GM23338 (cell line): Measurements from ENCODE around the gene CEBPE. TPM values are rescaled to one million over a fixed set of nuclear protein-coding genes. Genes with fewer than 3 reads are reported as not detected.

ENCODE experiments used
- ATAC-seq: fragments of 200-7000 bp; cut with Tn5 transposase; 3 replicates; pipeline ENCODE4 v1.9.1; 2020
- DNase-seq: peaks from one replicate; pipeline ENCODE4 v3.0.0-alpha.2; 2015; ENCODE audit warnings: low spot score
- H2AFZ ChIP-seq: fragments of 200-600 bp; sonication (generic); 2 replicates; pipeline ENCODE4 v1.8.0; 2016; ENCODE audit warnings: antibody characterized with exemption, mild to moderate bottlenecking, moderate library complexity
- H3F3A ChIP-seq: fragments of 200-600 bp; sonication (generic); replicated peaks from 2 replicates; pipeline ENCODE4 v1.8.0; 2017; ENCODE audit warnings: antibody characterized with exemption, mixed run types, low read depth
- H3K27ac ChIP-seq: fragments of 200-600 bp; sonication (generic); 2 replicates; pipeline ENCODE4 v1.6.1; 2016; ENCODE audit warnings: low read depth
- H3K27me3 ChIP-seq: fragments of 200-600 bp; sonication (generic); 2 replicates; pipeline ENCODE4 v1.8.0; 2016; ENCODE audit warnings: mild to moderate bottlenecking, mixed run types, moderate library complexity; ENCODE audit not compliant: insufficient read depth
- H3K36me3 ChIP-seq: fragments of 200-600 bp; sonication (generic); 2 replicates; pipeline ENCODE4 v1.8.0; 2016; ENCODE audit warnings: mild to moderate bottlenecking; ENCODE audit not compliant: insufficient read depth
- H3K4me1 ChIP-seq: fragments of 200-600 bp; sonication (generic); 2 replicates; pipeline ENCODE4 v1.8.0; 2016; ENCODE audit warnings: mild to moderate bottlenecking, moderate library complexity; ENCODE audit not compliant: insufficient read depth
- H3K4me2 ChIP-seq: fragments of 200-600 bp; sonication (generic); 2 replicates; pipeline ENCODE4 v1.7.1; 2017; ENCODE audit warnings: mixed run types
- H3K4me3 ChIP-seq: fragments of 200-600 bp; sonication (generic); 2 replicates; pipeline ENCODE4 v1.6.1; 2016; ENCODE audit warnings: mixed run types
- H3K79me2 ChIP-seq: fragments of 200-600 bp; sonication (generic); replicated peaks from 2 replicates; pipeline ENCODE4 v1.8.0; 2017; ENCODE audit warnings: mild to moderate bottlenecking; ENCODE audit not compliant: insufficient read depth
- H3K9me2 ChIP-seq: fragments of 200-600 bp; sonication (generic); 2 replicates; pipeline ENCODE4 v1.8.0; 2017; ENCODE audit not compliant: insufficient read depth
- H4K20me1 ChIP-seq: fragments of 200-600 bp; sonication (generic); replicated peaks from 2 replicates; pipeline ENCODE4 v1.8.0; 2017; ENCODE audit warnings: mild to moderate bottlenecking; ENCODE audit not compliant: insufficient read depth
- H3K27ac Mint-ChIP-seq: 2 replicates; pipeline ENCODE4 v1.8.0; 2020; ENCODE audit warnings: inconsistent platforms, mild to moderate bottlenecking, moderate library complexity, mixed read lengths
- H3K27me3 Mint-ChIP-seq: 3 replicates; pipeline ENCODE4 v1.8.0; 2022; ENCODE audit warnings: low read depth, mild to moderate bottlenecking, moderate library complexity, mixed read lengths, inconsistent platforms; ENCODE audit not compliant: insufficient read depth, poor library complexity
- H3K36me3 Mint-ChIP-seq: 3 replicates; pipeline ENCODE4 v1.8.0; 2021; ENCODE audit warnings: low read depth, mild to moderate bottlenecking, inconsistent platforms, moderate library complexity, mixed read lengths
- H3K4me1 Mint-ChIP-seq: 3 replicates; pipeline ENCODE4 v1.8.0; 2020; ENCODE audit warnings: mild to moderate bottlenecking, inconsistent platforms, mixed read lengths
- H3K4me3 Mint-ChIP-seq: 3 replicates; pipeline ENCODE4 v1.8.0; 2021; ENCODE audit warnings: moderate library complexity, mild to moderate bottlenecking, inconsistent platforms, mixed read lengths
- H3K9me3 Mint-ChIP-seq: 3 replicates; pipeline ENCODE4 v1.8.0; 2020; ENCODE audit warnings: moderate library complexity, mild to moderate bottlenecking, inconsistent platforms, mixed read lengths
- NANOG ChIP-seq: IDR thresholded peaks from 2 replicates; pipeline ENCODE4 v1.6.1; 2016; ENCODE audit warnings: antibody characterized with exemption, borderline replicate concordance
- POLR2AphosphoS5 ChIP-seq: IDR thresholded peaks from 2 replicates; pipeline ENCODE4 v1.6.1; 2016; ENCODE audit warnings: antibody characterized with exemption, low read depth
- ZNF114 ChIP-seq: fragments of 250-450 bp; sonication (Bioruptor Pico); IDR thresholded peaks from 2 replicates; pipeline ENCODE4 v1.5.0; 2020; ENCODE audit warnings: mild to moderate bottlenecking, moderate library complexity
- polyA plus RNA-seq: library from polyadenylated mRNA; unstranded; fragments of >200 nt; fragmentation: Nextera tagmentation; extraction: Ambion mirVana; gene quantifications from 2 replicates; pipeline ENCODE4 v1.2.1, GENCODE V29; 2016
- total RNA-seq: library from RNA; depleted of rRNA; stranded (reverse); fragments of >200 nt; shearing (Covaris generic); gene quantifications from 2 replicates; pipeline ENCODE4 v1.2.3, GENCODE V29; 2014
- TF ChIP-seq, protein P1 (sequence below): IDR thresholded peaks from one replicate; pipeline ENCODE4 v1.6.1; 2018; ENCODE audit warnings: antibody characterized with exemption; ENCODE audit not compliant: unreplicated experiment
- TF ChIP-seq, protein P2 (sequence below): fragments of 250-450 bp; sonication (Bioruptor Pico); IDR thresholded peaks from 2 replicates; pipeline ENCODE4 v1.5.0; 2020; ENCODE audit warnings: mild to moderate bottlenecking, moderate library complexity

Gene CEBPE
- total and polyA plus RNA-seq, 2 experiments from 2014 or later: not detected

DNA sequence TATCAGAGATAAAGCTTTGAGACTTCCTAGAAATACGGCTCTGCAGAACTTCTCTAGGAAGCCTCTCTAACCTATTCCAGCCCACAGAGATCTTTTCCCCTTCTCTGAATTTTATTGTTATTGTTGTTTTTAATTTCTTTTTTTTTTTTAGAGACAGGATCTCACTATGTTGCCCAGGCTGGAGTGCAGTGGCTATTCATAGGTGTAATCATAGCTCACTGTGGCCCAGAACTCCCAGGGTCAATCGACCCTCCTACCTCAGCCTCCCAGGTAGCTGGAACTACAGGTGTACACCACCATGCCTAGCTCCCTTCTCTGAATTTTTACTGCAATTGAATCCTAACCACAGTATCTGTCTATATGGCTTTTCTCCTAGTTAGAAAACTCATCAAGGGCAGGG lies 44.8 kb upstream of the CEBPE start:
- H3K4me3 Mint-ChIP-seq: no peak overlapping the region

More for the DNA sequence above, 44.8 kb upstream of the CEBPE start:
- no peak for DNase-seq
- H3K79me2 ChIP-seq: peaks cover 6% of the 10 kb centered on the region; the same call in 1 of the 2 replicates
- no peak overlapping the region for H3K4me3 ChIP-seq
- H3K9me2 ChIP-seq: no peaks in the 10 kb centered on the region
- peaks cover 13% of the 10 kb centered on the region for H4K20me1 ChIP-seq
- Mint-ChIP-seq H3K9me3 (no peaks in the 10 kb centered on the region), H3K36me3 (peaks cover 72% of the 10 kb centered on the region), H3K27me3 (peaks cover 13% of the 10 kb centered on the region), H3K27ac (no peak overlapping the region), H3K4me1 (peaks cover 43% of the 10 kb centered on the region)
- no peak overlapping the region for H3K4me2 ChIP-seq
- H3K4me1 ChIP-seq: peaks cover 44% of the 10 kb centered on the region
- no peak for ATAC-seq
- no peak overlapping the region for H2AFZ ChIP-seq
- H3K36me3 ChIP-seq: peaks cover 13% of the 10 kb centered on the region
- peaks cover 13% of the 10 kb centered on the region; the same call in 1 of the 2 replicates for H3F3A ChIP-seq
- TF ChIP-seq ZNF114 (CRISPR knock-in tag) (no peak), POLR2AphosphoS5 (no peak), NANOG (no peak)
- TF ChIP-seq, protein P1, sequence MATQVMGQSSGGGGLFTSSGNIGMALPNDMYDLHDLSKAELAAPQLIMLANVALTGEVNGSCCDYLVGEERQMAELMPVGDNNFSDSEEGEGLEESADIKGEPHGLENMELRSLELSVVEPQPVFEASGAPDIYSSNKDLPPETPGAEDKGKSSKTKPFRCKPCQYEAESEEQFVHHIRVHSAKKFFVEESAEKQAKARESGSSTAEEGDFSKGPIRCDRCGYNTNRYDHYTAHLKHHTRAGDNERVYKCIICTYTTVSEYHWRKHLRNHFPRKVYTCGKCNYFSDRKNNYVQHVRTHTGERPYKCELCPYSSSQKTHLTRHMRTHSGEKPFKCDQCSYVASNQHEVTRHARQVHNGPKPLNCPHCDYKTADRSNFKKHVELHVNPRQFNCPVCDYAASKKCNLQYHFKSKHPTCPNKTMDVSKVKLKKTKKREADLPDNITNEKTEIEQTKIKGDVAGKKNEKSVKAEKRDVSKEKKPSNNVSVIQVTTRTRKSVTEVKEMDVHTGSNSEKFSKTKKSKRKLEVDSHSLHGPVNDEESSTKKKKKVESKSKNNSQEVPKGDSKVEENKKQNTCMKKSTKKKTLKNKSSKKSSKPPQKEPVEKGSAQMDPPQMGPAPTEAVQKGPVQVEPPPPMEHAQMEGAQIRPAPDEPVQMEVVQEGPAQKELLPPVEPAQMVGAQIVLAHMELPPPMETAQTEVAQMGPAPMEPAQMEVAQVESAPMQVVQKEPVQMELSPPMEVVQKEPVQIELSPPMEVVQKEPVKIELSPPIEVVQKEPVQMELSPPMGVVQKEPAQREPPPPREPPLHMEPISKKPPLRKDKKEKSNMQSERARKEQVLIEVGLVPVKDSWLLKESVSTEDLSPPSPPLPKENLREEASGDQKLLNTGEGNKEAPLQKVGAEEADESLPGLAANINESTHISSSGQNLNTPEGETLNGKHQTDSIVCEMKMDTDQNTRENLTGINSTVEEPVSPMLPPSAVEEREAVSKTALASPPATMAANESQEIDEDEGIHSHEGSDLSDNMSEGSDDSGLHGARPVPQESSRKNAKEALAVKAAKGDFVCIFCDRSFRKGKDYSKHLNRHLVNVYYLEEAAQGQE: no peak
- TF ChIP-seq, protein P2, sequence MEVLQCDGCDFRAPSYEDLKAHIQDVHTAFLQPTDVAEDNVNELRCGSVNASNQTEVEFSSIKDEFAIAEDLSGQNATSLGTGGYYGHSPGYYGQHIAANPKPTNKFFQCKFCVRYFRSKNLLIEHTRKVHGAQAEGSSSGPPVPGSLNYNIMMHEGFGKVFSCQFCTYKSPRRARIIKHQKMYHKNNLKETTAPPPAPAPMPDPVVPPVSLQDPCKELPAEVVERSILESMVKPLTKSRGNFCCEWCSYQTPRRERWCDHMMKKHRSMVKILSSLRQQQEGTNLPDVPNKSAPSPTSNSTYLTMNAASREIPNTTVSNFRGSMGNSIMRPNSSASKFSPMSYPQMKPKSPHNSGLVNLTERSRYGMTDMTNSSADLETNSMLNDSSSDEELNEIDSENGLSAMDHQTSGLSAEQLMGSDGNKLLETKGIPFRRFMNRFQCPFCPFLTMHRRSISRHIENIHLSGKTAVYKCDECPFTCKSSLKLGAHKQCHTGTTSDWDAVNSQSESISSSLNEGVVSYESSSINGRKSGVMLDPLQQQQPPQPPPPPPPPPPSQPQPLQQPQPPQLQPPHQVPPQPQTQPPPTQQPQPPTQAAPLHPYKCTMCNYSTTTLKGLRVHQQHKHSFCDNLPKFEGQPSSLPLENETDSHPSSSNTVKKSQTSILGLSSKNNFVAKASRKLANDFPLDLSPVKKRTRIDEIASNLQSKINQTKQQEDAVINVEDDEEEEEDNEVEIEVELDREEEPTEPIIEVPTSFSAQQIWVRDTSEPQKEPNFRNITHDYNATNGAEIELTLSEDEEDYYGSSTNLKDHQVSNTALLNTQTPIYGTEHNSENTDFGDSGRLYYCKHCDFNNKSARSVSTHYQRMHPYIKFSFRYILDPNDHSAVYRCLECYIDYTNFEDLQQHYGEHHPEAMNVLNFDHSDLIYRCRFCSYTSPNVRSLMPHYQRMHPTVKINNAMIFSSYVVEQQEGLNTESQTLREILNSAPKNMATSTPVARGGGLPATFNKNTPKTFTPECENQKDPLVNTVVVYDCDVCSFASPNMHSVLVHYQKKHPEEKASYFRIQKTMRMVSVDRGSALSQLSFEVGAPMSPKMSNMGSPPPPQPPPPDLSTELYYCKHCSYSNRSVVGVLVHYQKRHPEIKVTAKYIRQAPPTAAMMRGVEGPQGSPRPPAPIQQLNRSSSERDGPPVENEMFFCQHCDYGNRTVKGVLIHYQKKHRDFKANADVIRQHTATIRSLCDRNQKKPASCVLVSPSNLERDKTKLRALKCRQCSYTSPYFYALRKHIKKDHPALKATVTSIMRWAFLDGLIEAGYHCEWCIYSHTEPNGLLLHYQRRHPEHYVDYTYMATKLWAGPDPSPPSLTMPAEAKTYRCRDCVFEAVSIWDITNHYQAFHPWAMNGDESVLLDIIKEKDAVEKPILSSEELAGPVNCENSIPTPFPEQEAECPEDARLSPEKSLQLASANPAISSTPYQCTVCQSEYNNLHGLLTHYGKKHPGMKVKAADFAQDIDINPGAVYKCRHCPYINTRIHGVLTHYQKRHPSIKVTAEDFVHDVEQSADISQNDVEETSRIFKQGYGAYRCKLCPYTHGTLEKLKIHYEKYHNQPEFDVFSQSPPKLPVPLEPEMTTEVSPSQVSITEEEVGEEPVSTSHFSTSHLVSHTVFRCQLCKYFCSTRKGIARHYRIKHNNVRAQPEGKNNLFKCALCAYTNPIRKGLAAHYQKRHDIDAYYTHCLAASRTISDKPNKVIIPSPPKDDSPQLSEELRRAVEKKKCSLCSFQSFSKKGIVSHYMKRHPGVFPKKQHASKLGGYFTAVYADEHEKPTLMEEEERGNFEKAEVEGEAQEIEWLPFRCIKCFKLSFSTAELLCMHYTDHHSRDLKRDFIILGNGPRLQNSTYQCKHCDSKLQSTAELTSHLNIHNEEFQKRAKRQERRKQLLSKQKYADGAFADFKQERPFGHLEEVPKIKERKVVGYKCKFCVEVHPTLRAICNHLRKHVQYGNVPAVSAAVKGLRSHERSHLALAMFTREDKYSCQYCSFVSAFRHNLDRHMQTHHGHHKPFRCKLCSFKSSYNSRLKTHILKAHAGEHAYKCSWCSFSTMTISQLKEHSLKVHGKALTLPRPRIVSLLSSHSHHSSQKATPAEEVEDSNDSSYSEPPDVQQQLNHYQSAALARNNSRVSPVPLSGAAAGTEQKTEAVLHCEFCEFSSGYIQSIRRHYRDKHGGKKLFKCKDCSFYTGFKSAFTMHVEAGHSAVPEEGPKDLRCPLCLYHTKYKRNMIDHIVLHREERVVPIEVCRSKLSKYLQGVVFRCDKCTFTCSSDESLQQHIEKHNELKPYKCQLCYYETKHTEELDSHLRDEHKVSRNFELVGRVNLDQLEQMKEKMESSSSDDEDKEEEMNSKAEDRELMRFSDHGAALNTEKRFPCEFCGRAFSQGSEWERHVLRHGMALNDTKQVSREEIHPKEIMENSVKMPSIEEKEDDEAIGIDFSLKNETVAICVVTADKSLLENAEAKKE (CRISPR knock-in tag): no peak
- no peak overlapping the region for H3K27ac ChIP-seq
- no peaks in the 10 kb centered on the region for H3K27me3 ChIP-seq
